Measurements from ENCODE around the gene HDX.
"Not testable (repeated sequence)": the region's sequence is repeated elsewhere in the genome, so short reads cannot be mapped to it uniquely, and the experiment has no call there.

HDX gene, protein sequence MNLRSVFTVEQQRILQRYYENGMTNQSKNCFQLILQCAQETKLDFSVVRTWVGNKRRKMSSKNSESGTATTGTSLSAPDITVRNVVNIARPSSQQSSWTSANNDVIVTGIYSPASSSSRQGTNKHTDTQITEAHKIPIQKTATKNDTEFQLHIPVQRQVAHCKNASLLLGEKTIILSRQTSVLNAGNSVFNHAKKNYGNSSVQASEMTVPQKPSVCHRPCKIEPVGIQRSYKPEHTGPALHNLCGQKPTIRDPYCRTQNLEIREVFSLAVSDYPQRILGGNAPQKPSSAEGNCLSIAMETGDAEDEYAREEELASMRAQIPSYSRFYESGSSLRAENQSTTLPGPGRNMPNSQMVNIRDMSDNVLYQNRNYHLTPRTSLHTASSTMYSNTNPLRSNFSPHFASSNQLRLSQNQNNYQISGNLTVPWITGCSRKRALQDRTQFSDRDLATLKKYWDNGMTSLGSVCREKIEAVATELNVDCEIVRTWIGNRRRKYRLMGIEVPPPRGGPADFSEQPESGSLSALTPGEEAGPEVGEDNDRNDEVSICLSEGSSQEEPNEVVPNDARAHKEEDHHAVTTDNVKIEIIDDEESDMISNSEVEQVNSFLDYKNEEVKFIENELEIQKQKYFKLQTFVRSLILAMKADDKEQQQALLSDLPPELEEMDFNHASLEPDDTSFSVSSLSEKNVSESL

DNA sequence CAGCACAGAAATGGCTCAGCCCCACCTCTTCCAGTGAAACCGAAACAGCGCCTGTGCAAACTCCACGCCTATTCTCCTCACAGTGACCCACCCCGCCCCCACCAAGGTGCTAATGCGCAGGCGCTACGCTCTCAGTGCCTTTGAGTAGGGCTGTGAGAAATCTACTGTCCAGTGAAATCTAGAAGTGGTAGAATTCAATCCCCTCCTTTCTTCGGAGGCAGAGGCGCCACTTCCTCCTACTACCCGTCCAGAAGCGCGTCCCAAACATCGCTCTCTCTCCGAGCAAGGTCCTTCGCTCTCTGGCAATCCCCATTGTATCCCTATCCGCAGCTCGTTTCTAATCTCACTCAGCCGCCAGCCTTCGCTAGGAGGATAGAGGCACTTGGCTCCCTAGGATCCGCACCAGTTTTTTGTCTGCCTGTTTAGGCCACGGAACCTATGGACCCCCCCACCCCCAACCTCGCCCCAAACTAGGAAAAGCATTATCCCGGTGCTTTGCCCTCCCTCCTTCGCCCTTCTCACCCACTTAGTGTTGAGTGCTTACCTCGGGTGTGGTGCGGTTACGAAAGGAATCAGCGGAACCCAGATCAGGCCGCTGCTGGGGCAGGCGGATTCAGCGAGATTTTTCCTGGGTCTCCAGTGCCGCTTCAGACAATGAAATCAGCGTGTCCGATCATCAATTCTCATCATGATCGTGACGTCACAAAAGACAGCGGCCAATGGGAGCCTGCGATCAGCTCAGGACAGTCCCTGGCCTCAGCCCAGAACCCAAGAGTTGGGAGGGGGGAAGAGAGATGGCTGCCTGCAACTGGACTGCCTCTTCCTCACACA lies at the start of gene HDX:
Gene HDX, minus strand, starts transcription at position 656 of the 831 bp plus-strand sequence. CDS start 27,056 bp downstream, outside the sequence.
- peak; percentile 93 for DNase-seq

- DNase-seq = not testable (repeated sequence)
Measured at GRCh38 chrX:84541315-84541714, 39.1 kb upstream of the HDX start.

- DNase-seq = not testable (repeated sequence)
Measured at GRCh38 chrX:84537627-84538026, 35.4 kb upstream of the HDX start.

- DNase-seq = peak; percentile 20
Measured at GRCh38 chrX:84488426-84488825, 13.8 kb downstream of the HDX start.

DNA sequence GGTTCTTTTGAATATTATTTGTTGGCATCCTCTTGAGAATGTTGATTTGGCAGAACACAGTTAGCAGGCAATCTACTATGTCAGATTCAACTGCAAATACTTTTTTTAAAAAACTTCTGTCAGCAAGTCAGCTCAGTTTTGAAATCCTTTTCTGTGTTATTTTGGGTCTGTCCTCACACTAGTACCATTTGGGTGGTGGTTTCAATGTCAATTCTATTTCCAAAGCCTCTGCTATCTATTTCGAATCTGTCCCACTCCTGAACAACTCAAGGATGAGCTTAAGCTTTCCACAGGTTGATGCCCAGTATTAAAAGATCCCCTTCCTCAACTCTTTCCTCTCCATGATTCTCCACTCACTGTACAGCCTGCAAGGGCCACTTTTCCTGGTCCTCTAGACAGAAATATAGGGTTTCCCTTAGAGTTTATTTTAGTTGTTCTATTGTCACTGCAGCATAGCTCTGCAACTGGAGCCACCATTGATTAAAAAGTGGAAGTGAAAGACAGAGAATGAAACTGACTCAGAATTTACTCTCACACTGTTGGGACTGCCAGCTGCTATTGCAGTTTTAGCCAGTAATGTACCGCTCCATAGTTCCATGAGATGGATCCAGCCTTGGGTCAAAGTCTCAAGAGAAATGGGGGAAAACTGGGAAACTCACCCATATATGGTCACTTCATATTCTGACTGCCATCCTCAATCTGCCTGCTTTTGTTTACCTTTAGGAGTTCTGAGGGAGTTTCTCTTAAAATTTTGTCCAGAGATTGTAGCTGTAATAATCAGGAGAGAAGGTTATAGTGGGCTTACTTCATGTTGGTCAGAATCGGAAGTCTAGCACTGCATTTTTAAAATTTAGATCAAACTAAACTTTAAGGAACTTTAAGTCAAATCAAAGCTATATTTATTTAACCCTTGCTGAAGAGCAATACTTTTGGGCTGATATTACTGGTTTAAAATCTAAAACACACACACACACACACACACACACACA lies 14.6 kb downstream of the HDX start:
- DNase-seq = peak; percentile 48

GRCh38 chrX:84479086-84479485 lies 23.2 kb downstream of the HDX start:
- peak; percentile 46 for DNase-seq

- no peak for DNase-seq
Measured at GRCh38 chrX:84477114-84477513, 25.1 kb downstream of the HDX start.

DNA sequence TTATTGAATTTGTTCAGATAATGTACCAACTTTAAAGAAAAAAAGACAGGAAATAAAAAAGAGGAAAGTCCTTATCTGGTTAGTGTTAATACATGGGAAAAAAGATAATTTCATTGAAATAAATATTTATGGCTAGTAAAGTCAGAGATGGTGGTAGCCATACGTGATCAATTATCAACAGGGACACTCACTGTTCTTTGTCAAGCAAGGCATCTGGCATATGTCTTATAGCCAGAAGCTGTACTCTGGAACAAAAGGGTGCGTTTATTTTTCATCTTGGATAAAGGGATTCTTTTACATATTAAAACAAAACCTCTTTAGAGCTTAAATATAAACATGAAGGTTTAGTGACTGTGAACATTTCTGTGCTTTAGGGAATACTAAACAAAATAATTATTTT lies 26.7 kb downstream of the HDX start:
- DNase-seq = no peak

DNA sequence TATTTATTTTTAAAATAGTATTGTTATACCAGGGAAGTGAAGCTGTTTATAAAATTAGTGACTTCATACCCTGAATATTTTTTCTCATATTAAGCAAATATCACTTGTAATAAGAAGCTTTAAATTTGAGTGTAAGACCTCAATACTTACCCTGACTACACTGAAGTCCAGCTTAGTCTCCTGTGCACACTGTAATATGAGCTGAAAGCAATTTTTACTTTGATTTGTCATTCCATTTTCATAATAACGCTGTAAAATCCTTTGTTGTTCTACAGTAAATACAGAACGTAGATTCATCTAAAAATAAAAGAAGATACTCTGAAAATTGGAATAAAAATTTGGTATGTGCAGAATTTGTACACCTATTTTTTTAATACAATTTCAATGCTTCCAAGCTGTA lies 27.2 kb downstream of the HDX start:
- DNase-seq = no peak

- no peak for DNase-seq
Measured at GRCh38 chrX:84469226-84469625, 33.0 kb downstream of the HDX start.

DNA sequence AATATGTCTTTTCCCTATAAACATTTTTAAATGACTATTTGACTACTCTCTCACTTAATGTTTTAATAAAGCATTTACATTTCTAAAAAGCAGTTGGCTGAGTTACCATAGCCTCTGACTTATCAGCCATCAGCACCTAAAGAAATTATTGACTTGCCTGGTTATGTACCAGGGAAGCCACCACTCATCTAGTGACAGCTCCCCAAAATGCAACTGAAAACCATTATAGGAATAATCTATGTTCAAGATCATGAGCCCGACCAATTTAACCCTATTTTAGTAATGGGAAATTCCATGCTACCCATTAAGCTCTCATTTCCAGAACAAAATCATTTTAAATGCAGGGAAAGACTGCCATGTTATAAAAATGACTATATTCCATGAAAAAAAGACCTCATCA lies 34.4 kb downstream of the HDX start:
- DNase-seq = no peak

DNA sequence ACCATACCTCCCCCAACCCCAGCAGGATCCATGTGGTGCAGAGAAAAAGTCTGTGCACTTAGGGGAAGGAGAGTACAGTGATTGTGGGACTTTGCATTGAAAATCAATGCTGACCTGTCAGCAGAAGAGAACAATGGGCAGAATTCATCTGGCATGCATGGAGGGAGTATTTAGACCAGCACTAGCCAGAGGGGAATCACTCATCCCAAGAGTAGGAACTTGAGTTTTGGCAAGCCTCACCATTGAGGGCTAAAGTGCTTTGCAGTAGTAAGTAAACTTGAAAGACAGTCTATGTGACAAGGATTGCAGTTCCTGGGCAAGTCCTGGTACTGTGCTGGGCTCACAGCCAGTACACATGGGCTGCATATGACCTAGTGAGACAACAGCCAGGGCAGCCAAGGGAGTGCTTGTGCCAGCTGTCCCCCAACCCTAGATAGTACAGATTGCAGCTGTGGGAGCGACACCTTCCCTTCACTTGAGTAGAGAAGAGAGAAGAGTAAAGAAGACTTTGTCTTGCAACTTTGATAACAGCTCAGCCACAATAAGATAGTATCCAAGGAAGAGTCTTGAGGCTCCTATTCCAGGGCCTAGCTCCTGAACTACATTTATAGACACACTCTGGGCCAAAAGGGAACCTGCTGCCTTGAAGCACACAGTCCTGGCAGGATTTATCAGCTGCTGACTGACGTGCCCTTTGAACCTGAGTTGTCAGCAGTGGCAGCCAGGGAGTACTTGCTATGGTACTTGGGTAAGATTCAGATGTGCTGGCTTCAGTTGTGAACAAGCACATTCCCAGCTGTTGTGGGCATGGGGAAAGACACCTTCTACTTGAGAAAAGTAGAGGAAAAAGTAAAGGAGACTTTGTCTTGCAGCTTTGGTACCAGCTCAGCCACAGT lies 48.7 kb downstream of the HDX start:
- no peak for DNase-seq

GRCh38 chrX:84441143-84441542 lies 61.1 kb downstream of the HDX start:
- no peak for DNase-seq

- DNase-seq = peak; percentile 54
Measured at GRCh38 chrX:84415140-84415539, 87.1 kb downstream of the HDX start.

DNA sequence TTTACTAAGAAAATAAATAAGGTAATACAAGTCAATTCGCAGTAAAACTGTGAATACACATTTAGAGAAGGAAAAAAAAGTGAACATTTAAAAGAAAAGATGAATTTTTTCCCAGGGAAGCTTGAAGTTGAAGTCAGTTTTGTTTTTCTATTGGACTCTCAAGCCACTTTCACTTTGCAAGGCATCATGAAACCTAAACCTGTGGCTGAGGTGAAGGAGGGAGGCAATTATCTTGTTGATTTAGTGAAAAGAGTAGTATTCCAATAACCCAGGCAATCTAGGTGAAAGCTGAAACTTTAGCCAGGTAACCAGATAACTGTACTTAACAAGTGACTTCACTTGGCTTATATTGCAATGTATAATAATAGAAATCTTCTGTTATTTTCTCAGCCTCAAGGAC lies 138.6 kb downstream of the HDX start:
- DNase-seq = no peak

- no peak for DNase-seq
Measured at GRCh38 chrX:84363051-84363450, 139.2 kb downstream of the HDX start.

DNA sequence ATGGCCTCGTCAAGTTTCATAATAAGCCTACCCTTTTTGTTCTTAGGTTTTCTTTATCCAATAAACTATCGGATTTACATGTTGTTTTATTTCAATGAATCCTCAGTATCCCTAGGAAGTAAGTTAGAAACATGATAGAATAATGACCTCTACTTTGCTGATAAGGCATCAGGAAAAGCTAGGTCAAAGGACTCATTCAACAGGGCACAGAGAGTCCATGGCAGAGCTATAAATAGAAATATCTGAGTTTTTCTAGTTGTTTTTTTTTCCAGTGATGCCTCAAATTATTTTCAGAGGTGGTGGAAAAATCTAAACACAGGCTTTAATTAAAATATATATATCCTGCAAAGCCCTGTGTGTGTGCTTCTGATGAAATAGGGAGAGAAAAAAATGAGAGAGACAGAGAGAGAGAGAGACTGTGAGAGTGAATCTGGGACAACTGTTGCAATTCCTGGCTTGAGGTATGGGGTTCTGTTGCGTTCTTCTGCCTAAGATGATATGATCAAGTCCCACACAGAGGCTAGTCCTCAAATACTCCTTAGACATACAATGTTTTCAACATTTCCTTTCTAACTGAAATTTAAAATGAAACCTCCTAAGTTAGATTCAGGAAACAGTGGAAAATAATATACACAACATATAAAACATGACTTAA lies 139.9 kb downstream of the HDX start:
- DNase-seq = no peak

DNA sequence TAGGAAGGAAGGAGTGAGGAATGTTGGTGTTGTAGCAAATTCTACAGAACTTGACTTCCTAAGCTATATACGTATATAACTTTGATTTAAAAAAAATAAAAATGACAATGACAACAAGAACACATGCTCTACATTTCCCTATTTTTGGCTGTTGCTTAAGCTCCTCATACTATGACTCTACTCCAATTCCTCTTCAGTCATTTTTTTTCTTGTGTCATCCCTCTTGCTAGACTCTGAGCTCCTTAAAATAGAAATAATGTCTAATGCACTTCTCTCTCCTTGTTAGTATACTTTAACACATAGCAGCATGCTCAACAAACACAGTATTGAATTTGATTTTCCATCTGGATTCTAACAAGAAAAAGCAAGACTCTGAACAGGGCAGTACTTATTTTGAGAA lies 144.0 kb downstream of the HDX start:
- DNase-seq = peak; percentile 61

DNA sequence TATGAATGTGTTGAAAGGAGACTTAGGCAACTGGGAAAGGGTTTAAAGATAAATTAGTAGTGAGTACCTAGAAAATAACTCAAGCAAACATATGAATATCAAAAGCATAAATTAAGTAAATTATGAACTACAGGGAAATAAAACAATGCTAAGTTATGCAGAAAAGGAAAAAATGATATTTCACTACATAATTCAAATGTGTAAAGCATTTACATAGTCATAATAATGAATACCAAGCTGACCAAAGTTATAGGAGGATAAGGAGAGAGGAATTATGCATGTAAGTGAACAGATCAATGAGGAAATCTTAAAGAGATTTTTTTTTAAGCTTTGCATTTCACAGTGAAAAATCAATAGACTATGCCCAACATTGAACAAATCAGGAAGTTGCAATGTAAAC lies 145.0 kb downstream of the HDX start:
- DNase-seq = no peak

- peak; percentile 70 for DNase-seq
Measured at GRCh38 chrX:84340968-84341367, 161.3 kb downstream of the HDX start.
